Astrocyte of the spinal cord (primary cell): Measurements from ENCODE around the gene SFN.
"Not testable (repeated sequence)": the region's sequence is repeated elsewhere in the genome, so short reads cannot be mapped to it uniquely, and the experiment has no call there.

Experiments
- DNase-seq: peaks from one replicate; pipeline ENCODE4 v3.0.0; 2011; ENCODE audit warnings: low read depth, low spot score
- H3K4me3 ChIP-seq: 2 replicates; pipeline ENCODE4 v1.5.1; 2011; ENCODE audit warnings: low read depth, mild to moderate bottlenecking, low read length, moderate library complexity
- CTCF ChIP-seq: IDR thresholded peaks from 2 replicates; pipeline ENCODE4 v1.5.1; 2012; ENCODE audit warnings: low read depth, mild to moderate bottlenecking, low read length, inconsistent platforms
- in situ Hi-C: cut with HindIII; loops from 2 replicates; pipeline ENCODE4 v1.10.0; 2017; ENCODE audit warnings: low sequenced_read_pairs

Gene SFN

GRCh38 chr1:26831546-26832248, 31.3 kb upstream of the SFN start:
- in situ Hi-C loops: no loop called here
- no peak for DNase-seq
- H3K4me3 ChIP-seq: no peak overlapping the region
- TF ChIP-seq CTCF: no peak

DNA sequence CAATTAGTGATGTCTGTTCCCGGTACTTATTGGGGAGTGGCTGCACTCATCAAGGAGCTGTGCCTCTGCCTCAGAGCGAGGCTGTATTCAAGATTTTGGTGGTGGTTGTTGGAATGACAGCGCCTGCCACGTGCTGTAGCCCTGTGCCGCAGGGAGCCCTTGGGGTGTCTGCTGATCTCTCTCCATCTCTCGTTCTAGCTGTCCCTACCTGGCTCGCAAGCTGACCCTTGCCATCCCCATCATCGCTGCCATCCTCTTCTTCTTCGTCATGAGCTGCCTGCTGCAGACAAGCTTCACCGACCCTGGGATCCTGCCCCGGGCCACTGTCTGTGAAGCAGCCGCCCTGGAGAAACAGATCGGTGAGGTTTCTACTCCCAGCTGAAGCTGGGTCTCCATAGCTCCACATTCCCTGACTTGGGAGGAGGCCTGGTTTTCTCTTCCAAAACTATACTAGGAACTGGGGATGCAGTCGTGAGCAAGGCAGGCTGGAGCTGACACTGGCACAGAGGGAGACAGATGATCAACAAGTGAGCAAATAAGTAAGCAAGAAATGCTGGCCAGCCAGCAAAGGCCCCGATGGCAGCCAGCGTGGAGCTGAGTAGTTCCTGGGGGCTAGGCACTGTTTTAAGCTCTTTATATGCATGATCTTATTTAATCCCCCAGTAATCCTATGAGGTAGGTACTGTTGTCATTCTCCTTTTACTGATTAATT, 30.5 kb upstream of the SFN start:
- no peak for DNase-seq
- in situ Hi-C loops: no loop called here
- no peak overlapping the region for H3K4me3 ChIP-seq
- no peak for TF ChIP-seq CTCF

- no peak overlapping the region for H3K4me3 ChIP-seq
- in situ Hi-C loops: no loop called here
- no peak for TF ChIP-seq CTCF
- no peak for DNase-seq
Measured at GRCh38 chr1:26833432-26834405, 29.2 kb upstream of the SFN start.

DNA sequence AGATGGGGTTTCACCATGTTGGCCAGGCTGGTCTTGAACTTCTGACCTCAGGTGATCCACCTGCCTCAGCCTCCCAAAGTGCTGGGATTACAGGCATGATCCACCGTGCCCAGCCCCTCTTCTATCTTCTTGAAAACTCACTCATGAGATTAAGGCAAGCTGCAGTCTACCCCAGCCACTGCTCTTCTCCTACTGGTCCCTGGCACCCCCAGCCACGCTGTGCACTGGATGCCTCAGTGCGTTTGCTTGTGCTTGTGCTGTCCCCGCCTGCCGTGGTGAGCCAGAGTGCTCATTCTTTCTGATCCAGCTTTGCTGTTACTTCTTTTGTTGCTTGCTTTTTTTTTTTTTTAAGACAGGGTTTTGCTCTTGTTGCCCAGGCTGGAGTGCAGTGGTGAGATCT, 25.3 kb upstream of the SFN start:
- DNase-seq, in situ Hi-C loops, H3K4me3 ChIP-seq: not testable (repeated sequence)

DNA sequence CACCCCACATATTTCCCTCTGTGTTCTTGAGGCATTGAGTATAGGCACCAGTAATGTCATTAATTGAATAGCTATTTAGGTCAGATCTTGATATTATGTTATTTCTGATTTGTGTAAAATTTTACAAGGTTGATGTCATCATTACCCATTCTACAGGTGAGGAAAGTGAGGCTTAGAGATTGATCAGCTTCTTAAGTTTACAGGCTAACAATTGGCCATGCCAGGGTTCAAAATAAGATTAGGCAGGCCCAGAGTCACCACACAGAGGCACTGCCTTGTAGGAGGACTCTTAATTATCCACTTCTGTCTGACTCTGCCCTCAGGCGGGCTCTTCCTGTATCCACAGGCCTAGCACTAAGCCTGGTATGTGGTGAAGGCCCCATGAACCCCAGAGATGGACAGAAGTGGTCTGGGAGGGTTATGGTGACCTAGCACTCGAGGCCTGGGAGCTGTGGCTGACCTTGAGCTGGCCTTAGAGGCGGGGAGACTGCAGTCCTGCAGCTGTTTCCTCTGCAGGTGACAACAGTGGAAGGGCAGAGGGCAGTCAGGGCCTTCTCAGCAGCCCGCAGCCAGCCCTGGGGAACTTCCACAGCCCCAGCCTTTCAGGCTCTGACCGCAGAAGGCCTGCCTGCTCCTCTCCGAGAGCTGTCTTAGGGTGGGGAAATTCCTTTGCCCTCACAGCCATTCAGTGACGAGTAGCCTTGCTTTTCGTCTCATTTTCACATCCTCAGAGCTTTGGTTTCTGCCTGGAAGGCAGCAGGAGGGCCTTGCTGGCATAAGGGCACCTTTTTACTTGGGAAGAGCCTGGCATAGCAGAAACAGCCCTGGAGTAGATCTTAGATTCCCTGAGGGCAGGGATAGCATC, 24.2 kb upstream of the SFN start:
- in situ Hi-C loops: no loop called here
- no peak for TF ChIP-seq CTCF
- H3K4me3 ChIP-seq: no peak overlapping the region
- DNase-seq: no peak

GRCh38 chr1:26839339-26839722, 23.6 kb upstream of the SFN start:
- H3K4me3 ChIP-seq: no peak overlapping the region
- no peak for TF ChIP-seq CTCF
- in situ Hi-C loops: no loop called here
- no peak for DNase-seq
